Measurements from ENCODE around the gene LZTS2.

DNA sequence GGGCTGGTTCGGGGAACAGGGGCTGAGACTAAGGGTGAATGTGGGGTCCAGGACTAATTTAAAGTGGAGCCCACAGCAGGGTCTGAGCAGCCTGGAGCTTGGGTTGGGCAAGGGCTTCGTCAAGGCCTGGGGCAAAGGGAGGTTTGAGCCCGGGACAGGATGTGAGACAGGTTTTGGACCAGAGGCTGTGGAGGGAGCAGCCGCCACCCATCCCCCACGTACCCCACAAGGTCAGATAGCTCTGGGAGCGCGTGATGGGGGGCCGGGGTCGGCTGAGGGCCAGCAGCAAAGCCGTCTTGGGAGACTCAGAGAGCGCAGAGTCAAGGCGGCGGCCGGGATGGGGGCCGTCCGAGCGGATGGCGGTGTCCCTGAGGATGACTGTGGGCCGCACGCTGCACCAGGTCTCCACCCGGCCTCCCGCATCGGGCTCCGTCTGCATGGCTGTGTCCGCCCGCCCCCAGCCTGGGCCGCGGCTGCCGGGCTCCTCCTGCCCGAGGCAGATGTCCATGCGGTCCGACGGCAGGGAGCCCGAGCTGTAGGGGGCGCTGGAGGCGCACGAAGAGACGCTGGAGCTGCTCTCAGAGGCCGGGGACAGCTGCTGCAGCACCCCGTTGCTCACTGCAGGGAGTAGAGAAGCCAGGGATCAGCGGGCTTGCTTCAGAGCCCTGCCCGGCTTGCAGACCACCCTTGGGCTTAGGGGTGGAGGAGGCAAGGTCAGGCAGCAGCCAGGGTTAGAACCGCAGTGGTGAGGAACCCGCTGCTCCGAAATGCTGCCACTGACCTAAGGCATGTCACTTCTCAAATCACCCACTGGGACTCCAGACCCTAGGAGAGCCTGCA lies 19.2 kb downstream of the LZTS2 start:
- no peak for TF ChIP-seq EZH2phosphoT487 (IDR thresholded peaks at IDR 0.05; ENCODE audit: borderline replicate concordance, low read length)
- TF ChIP-seq, protein P1, sequence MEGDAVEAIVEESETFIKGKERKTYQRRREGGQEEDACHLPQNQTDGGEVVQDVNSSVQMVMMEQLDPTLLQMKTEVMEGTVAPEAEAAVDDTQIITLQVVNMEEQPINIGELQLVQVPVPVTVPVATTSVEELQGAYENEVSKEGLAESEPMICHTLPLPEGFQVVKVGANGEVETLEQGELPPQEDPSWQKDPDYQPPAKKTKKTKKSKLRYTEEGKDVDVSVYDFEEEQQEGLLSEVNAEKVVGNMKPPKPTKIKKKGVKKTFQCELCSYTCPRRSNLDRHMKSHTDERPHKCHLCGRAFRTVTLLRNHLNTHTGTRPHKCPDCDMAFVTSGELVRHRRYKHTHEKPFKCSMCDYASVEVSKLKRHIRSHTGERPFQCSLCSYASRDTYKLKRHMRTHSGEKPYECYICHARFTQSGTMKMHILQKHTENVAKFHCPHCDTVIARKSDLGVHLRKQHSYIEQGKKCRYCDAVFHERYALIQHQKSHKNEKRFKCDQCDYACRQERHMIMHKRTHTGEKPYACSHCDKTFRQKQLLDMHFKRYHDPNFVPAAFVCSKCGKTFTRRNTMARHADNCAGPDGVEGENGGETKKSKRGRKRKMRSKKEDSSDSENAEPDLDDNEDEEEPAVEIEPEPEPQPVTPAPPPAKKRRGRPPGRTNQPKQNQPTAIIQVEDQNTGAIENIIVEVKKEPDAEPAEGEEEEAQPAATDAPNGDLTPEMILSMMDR (IDR thresholded peaks at IDR 0.05; ENCODE audit: low read depth, low read length, poor library complexity, severe bottlenecking): peak; percentile 87

All from DOHH2 (cell line).